OCI-LY7 (cell line): ENCODE measurements around the gene HIVEP3.

Source experiments
- CTCF ChIP-seq: fragments of 200-600 bp; sonication (generic); conservative IDR thresholded peaks from 2 replicates; pipeline ENCODE4 v1.5.1; 2014; ENCODE audit warnings: mild to moderate bottlenecking, antibody characterized with exemption, low read length, moderate library complexity, mixed read lengths
- EZH2phosphoT487 ChIP-seq: fragments of 200-600 bp; sonication (generic); IDR thresholded peaks from 2 replicates; pipeline ENCODE4 v1.6.1; 2018; ENCODE audit warnings: low read depth, borderline replicate concordance, mild to moderate bottlenecking, mixed run types, antibody characterized with exemption, low read length, moderate library complexity, mixed read lengths

- no peak for TF ChIP-seq CTCF
- TF ChIP-seq EZH2phosphoT487, result no peak
Observed at GRCh38 chr1:41507836-41508235, 410.9 kb downstream of the HIVEP3 start.
